HEK293 (cell line): ENCODE measurements around the gene DTNA.

Source experiments
- CTCF ChIA-PET: fragments of 350-600 bp; formaldehyde crosslinking; extraction: SDS; loops from one replicate; lab custom pipeline; 2021; ENCODE audit warnings: antibody characterized with exemption; lab: Yijun Ruan, JAX
- POLR2A ChIA-PET: fragments of 300-600 bp; formaldehyde crosslinking; extraction: SDS; loops from one replicate; lab custom pipeline; 2020; ENCODE audit warnings: antibody characterized with exemption, inconsistent platforms; lab: Yijun Ruan, JAX
- H3K27ac ChIP-seq: fragments of 200-500 bp; sonication (Bioruptor generic); 2 replicates; pipeline ENCODE4 v1.5.1; 2014; ENCODE audit warnings: low read depth, low read length, control low read depth, inconsistent platforms; ENCODE audit errors: extremely low read depth
- H3K36me3 ChIP-seq, 2 experiments: fragments of 200-500 bp in 1 of 2; sonication (Bioruptor generic) in 1 of 2; 1 replicate in 1 of 2; 2 replicates in 1 of 2; pipeline ENCODE4 v1.5.1; 2014 to 2017; ENCODE audit warnings: inconsistent platforms in 2 of 2, low read length in 2 of 2; ENCODE audit not compliant: control insufficient read depth in 2 of 2, insufficient read depth in 1 of 2
- H3K4me1 ChIP-seq: fragments of 200-500 bp; sonication (Bioruptor generic); 2 replicates; pipeline ENCODE4 v1.5.1; 2014; ENCODE audit warnings: mild to moderate bottlenecking, low read length, inconsistent platforms; ENCODE audit not compliant: control insufficient read depth, insufficient read depth
- H3K4me3 ChIP-seq: 2 replicates; pipeline ENCODE4 v1.5.1; 2011; ENCODE audit warnings: low read depth, mild to moderate bottlenecking, control low read depth, low read length, moderate library complexity
- H3K9me3 ChIP-seq: fragments of 200-500 bp; sonication (Bioruptor generic); 2 replicates; pipeline ENCODE4 v1.5.1; 2014; ENCODE audit warnings: low read depth, low read length, inconsistent platforms; ENCODE audit not compliant: control insufficient read depth, insufficient read depth
- GLI4 ChIP-seq: fragments of 450-650 bp; formaldehyde crosslinking; IDR thresholded peaks from 2 replicates; pipeline ENCODE4 v1.5.1; 2016; ENCODE audit warnings: missing biosample characterization, missing genetic modification characterization
- KLF7 ChIP-seq: fragments of 450-650 bp; formaldehyde crosslinking; IDR thresholded peaks from 2 replicates; pipeline ENCODE4 v1.5.1; 2016; ENCODE audit warnings: missing biosample characterization, missing genetic modification characterization, borderline replicate concordance
- MYNN ChIP-seq: fragments of 450-650 bp; formaldehyde crosslinking; IDR thresholded peaks from 2 replicates; pipeline ENCODE4 v1.5.1; 2016; ENCODE audit warnings: missing biosample characterization, missing genetic modification characterization, borderline replicate concordance
- PRDM2 ChIP-seq: fragments of 450-650 bp; formaldehyde crosslinking; IDR thresholded peaks from 2 replicates; pipeline ENCODE4 v1.5.1; 2016; ENCODE audit warnings: missing biosample characterization, missing genetic modification characterization, borderline replicate concordance
- SCRT2 ChIP-seq: fragments of 450-650 bp; formaldehyde crosslinking; IDR thresholded peaks from 2 replicates; pipeline ENCODE4 v1.5.1; 2016; ENCODE audit warnings: missing biosample characterization, missing genetic modification characterization
- ZBTB1 ChIP-seq: fragments of 450-650 bp; formaldehyde crosslinking; IDR thresholded peaks from 2 replicates; pipeline ENCODE4 v1.5.1; 2016; ENCODE audit warnings: missing biosample characterization, missing genetic modification characterization
- ZBTB17 ChIP-seq: fragments of 450-650 bp; formaldehyde crosslinking; IDR thresholded peaks from 2 replicates; pipeline ENCODE4 v1.5.1; 2016; ENCODE audit warnings: missing biosample characterization, missing genetic modification characterization
- ZBTB26 ChIP-seq: fragments of 450-650 bp; formaldehyde crosslinking; optimal IDR thresholded peaks from 2 replicates; pipeline ENCODE3; 2016; ENCODE audit warnings: missing biosample characterization, mild to moderate bottlenecking, missing genetic modification characterization
- ZFP37 ChIP-seq: fragments of 450-650 bp; formaldehyde crosslinking; IDR thresholded peaks from 2 replicates; pipeline ENCODE4 v1.5.1; 2016; ENCODE audit warnings: missing biosample characterization, missing genetic modification characterization
- ZFP69B ChIP-seq: fragments of 450-650 bp; formaldehyde crosslinking; IDR thresholded peaks from 2 replicates; pipeline ENCODE4 v1.5.1; 2016; ENCODE audit warnings: missing biosample characterization, missing genetic modification characterization
- ZNF140 ChIP-seq: fragments of 450-650 bp; formaldehyde crosslinking; IDR thresholded peaks from 2 replicates; pipeline ENCODE4 v1.5.1; 2016; ENCODE audit warnings: missing biosample characterization, missing genetic modification characterization
- ZNF214 ChIP-seq: fragments of 450-650 bp; formaldehyde crosslinking; IDR thresholded peaks from 2 replicates; pipeline ENCODE4 v1.5.1; 2017; ENCODE audit warnings: missing biosample characterization, mild to moderate bottlenecking, missing genetic modification characterization, borderline replicate concordance
- ZNF266 ChIP-seq: fragments of 450-650 bp; formaldehyde crosslinking; IDR thresholded peaks from 2 replicates; pipeline ENCODE4 v1.5.1; 2016; ENCODE audit warnings: missing biosample characterization, missing genetic modification characterization, low read depth
- ZNF350 ChIP-seq: fragments of 450-650 bp; formaldehyde crosslinking; IDR thresholded peaks from 2 replicates; pipeline ENCODE4 v1.5.0; 2017; ENCODE audit warnings: missing biosample characterization, mild to moderate bottlenecking, missing genetic modification characterization
- ZNF423 ChIP-seq: fragments of 450-650 bp; formaldehyde crosslinking; IDR thresholded peaks from 2 replicates; pipeline ENCODE4 v1.5.1; 2016; ENCODE audit warnings: missing biosample characterization, missing genetic modification characterization
- ZNF488 ChIP-seq: fragments of 450-650 bp; formaldehyde crosslinking; IDR thresholded peaks from 2 replicates; pipeline ENCODE4 v1.5.1; 2016; ENCODE audit warnings: missing biosample characterization, missing genetic modification characterization
- ZNF510 ChIP-seq: fragments of 450-650 bp; formaldehyde crosslinking; IDR thresholded peaks from 2 replicates; pipeline ENCODE4 v1.5.1; 2018; ENCODE audit warnings: mild to moderate bottlenecking, missing genetic modification characterization, missing biosample characterization; ENCODE audit not compliant: insufficient replicate concordance
- ZNF513 ChIP-seq: fragments of 450-650 bp; IDR thresholded peaks from 2 replicates; pipeline ENCODE4 v1.5.1; 2018; ENCODE audit warnings: missing biosample characterization, missing genetic modification characterization
- ZNF548 ChIP-seq: fragments of 450-650 bp; formaldehyde crosslinking; IDR thresholded peaks from 2 replicates; pipeline ENCODE4 v1.5.1; 2016; ENCODE audit warnings: missing biosample characterization, missing genetic modification characterization
- ZNF571 ChIP-seq: fragments of 450-650 bp; formaldehyde crosslinking; IDR thresholded peaks from 2 replicates; pipeline ENCODE4 v1.5.0; 2017; ENCODE audit warnings: missing biosample characterization, missing genetic modification characterization
- ZNF747 ChIP-seq: fragments of 450-650 bp; formaldehyde crosslinking; IDR thresholded peaks from 2 replicates; pipeline ENCODE4 v1.5.1; 2016; ENCODE audit warnings: missing biosample characterization, missing genetic modification characterization
- ZNF776 ChIP-seq: fragments of 450-650 bp; formaldehyde crosslinking; IDR thresholded peaks from 2 replicates; pipeline ENCODE4 v1.5.0; 2017; ENCODE audit warnings: missing biosample characterization, missing genetic modification characterization, borderline replicate concordance

DTNA gene

DNA sequence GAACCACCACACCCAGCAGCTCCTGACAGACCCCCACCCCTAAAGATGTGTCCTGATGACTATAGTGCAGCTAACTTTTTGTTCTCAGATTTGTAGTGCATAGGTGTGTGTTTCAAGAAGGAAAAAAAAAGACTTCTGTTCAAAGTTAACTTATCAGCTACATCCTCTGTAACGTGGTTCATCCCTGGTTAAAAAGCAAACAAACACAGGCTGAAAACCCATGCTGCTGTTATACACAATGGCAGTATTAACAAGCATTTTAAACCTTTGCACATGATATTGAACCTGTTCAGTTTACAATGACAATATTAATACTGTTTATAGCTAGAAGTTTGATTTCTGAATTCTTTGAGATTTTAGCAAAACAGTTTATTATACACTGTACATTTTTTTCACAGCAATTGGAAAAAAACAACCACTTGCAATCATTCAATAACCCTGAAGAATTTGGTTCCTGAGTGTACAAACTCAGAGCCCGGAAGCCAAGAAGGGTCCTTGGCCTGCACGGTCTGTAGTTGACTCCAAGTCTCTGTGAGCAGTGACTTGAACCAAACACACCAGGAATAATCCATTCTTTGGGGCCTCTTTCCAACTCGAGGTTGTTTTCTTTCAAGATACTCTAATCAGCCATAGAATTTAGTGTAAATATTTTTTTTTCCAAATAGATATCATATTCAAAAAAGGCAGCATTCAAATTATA lies 177.9 kb downstream of the DTNA start:
- TF ChIP-seq PRDM2 (tag by site-specific recombination): no peak
- TF ChIP-seq ZFP37 (tag by site-specific recombination): no peak
- TF ChIP-seq ZNF488 (tag by site-specific recombination): no peak
- TF ChIP-seq ZNF214 (tag by site-specific recombination): no peak
- TF ChIP-seq ZNF140 (tag by site-specific recombination): no peak
- TF ChIP-seq ZNF350: no peak
- TF ChIP-seq ZNF423 (tag by site-specific recombination): no peak
- no peak for TF ChIP-seq ZNF747 (tag by site-specific recombination)
- no peak for TF ChIP-seq GLI4 (tag by site-specific recombination)
- no peak for TF ChIP-seq ZNF513
- TF ChIP-seq, all 188 proteins: peak for 0
- no peaks in the 10 kb centered on the region for H3K4me1 ChIP-seq
- CTCF ChIA-PET: interaction anchor here (0.8 to 1.0 kb wide), 2 partner anchors 15 to 78 kb away, joined by 3 to 5 read pairs; no protein-coding TSS in a partner anchor
- no peak overlapping the region for H3K27ac ChIP-seq
- H3K9me3 ChIP-seq: no peaks in the 10 kb centered on the region
- no peak overlapping the region for H3K4me3 ChIP-seq
- H3K36me3 ChIP-seq: peaks cover 3 to 15% of the 10 kb centered on the region in 2 experiments; a peak in 1 of 3 replicates
- POLR2A ChIA-PET: no interaction called here

DNA sequence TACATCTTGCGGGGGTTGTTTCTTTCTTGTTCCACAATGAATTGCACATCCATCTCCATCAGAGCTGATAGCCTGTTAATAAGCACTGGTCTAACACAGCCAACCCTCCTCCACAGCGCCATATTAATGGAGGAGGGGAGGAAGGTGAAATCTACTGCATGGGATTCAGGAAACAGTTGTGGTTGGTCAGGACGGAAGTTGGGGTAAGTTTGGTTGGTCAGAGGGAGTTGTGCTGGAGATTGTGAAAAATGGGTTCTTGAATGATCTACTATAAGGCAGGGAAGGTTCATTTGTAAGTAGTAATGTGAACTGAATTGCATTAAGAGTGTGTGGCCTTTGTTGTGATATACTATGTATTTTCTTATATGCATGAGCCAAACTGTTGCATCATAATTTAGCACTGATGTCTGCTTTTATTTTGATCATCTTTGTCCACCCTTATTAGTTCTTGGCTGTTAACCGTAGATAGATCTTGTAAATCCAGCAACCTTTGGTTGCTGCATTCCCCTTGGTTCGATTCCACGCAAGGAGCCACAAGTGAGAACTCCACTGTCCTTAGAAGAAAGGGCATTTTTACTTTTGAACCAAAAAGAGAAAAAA lies 180.5 kb downstream of the DTNA start:
- Histone ChIP-seq H3K9me3 (no peaks in the 10 kb centered on the region), H3K36me3 (peaks cover 0 to 5% of the 10 kb centered on the region in 2 experiments; a peak in 1 of 3 replicates), H3K27ac (no peak overlapping the region), H3K4me3 (no peak overlapping the region), H3K4me1 (no peaks in the 10 kb centered on the region)
- TF ChIP-seq ZFP69B (tag by site-specific recombination) (no peak), SCRT2 (no peak), KLF7 (no peak), ZNF548 (tag by site-specific recombination) (no peak), ZBTB1 (tag by site-specific recombination) (no peak), ZNF266 (tag by site-specific recombination) (no peak), ZBTB26 (no peak), ZNF571 (tag by site-specific recombination) (no peak), ZNF776 (tag by site-specific recombination) (no peak), GLI4 (tag by site-specific recombination) (no peak), MYNN (tag by site-specific recombination) (no peak), ZBTB17 (tag by site-specific recombination) (no peak), ZNF510 (tag by site-specific recombination) (no peak)
- ChIA-PET CTCF (no interaction called here), POLR2A (no interaction called here)
